ENCODE results near the gene FLT4. TPM values are rescaled to one million over a fixed set of nuclear protein-coding genes. Genes with fewer than 3 reads are reported as not detected.

The FLT4 gene
- total RNA-seq, 6 experiments from 2014 or later: not detected

- H3K9me3 Mint-ChIP-seq: peaks cover 18% of the 10 kb centered on the region
- no peak overlapping the region for H3K27ac Mint-ChIP-seq
- TF ChIP-seq CTCF (IDR thresholded peaks at IDR 0.05): no peak
- H3K27me3 Mint-ChIP-seq (ENCODE audit: insufficient read depth): peaks cover 1% of the 10 kb centered on the region
- H3K36me3 Mint-ChIP-seq (ENCODE audit: low read depth): no peaks in the 10 kb centered on the region; the same call in 1 of the 2 replicates
- H3K4me1 Mint-ChIP-seq (ENCODE audit: low read depth): no peaks in the 10 kb centered on the region; the same call in 1 of the 2 replicates
- no peak overlapping the region for H3K4me3 Mint-ChIP-seq
- no peak for DNase-seq
Measured at GRCh38 chr5:180632768-180633167, 16.6 kb downstream of the FLT4 start.

- Mint-ChIP-seq H3K4me1 (ENCODE audit: low read depth) (no peaks in the 10 kb centered on the region; the same call in 1 of the 2 replicates), H3K4me3 (no peak overlapping the region), H3K36me3 (ENCODE audit: low read depth) (no peaks in the 10 kb centered on the region; the same call in 1 of the 2 replicates), H3K27me3 (ENCODE audit: insufficient read depth) (peaks cover 1% of the 10 kb centered on the region), H3K9me3 (peaks cover 18% of the 10 kb centered on the region), H3K27ac (no peak overlapping the region)
- TF ChIP-seq CTCF (IDR thresholded peaks at IDR 0.05): no peak
- DNase-seq: no peak
Measured at GRCh38 chr5:180631549-180632383, 17.6 kb downstream of the FLT4 start.

- TF ChIP-seq CTCF (IDR thresholded peaks at IDR 0.05): no peak
- no peak for DNase-seq
- H3K27ac Mint-ChIP-seq: no peak overlapping the region
- no peaks in the 10 kb centered on the region; the same call in 1 of the 2 replicates for H3K36me3 Mint-ChIP-seq (ENCODE audit: low read depth)
- no peak overlapping the region for H3K4me3 Mint-ChIP-seq
- H3K27me3 Mint-ChIP-seq (ENCODE audit: insufficient read depth): peaks cover 2% of the 10 kb centered on the region
- H3K4me1 Mint-ChIP-seq (ENCODE audit: low read depth): no peaks in the 10 kb centered on the region
- peaks cover 13% of the 10 kb centered on the region for H3K9me3 Mint-ChIP-seq
Measured at GRCh38 chr5:180630426-180630825, 19.0 kb downstream of the FLT4 start.

GRCh38 chr5:180629831-180630382 lies 19.5 kb downstream of the FLT4 start:
- H3K4me1 Mint-ChIP-seq (ENCODE audit: low read depth): no peaks in the 10 kb centered on the region
- H3K36me3 Mint-ChIP-seq (ENCODE audit: low read depth): no peaks in the 10 kb centered on the region; the same call in 1 of the 2 replicates
- peaks cover 18% of the 10 kb centered on the region for H3K9me3 Mint-ChIP-seq
- TF ChIP-seq CTCF (IDR thresholded peaks at IDR 0.05): no peak
- H3K27me3 Mint-ChIP-seq (ENCODE audit: insufficient read depth): peaks cover 4% of the 10 kb centered on the region
- no peak for DNase-seq
- H3K27ac Mint-ChIP-seq: no peak overlapping the region
- H3K4me3 Mint-ChIP-seq: no peak overlapping the region

GRCh38 chr5:180628827-180629750 lies 20.3 kb downstream of the FLT4 start:
- DNase-seq: no peak
- no peak overlapping the region for H3K27ac Mint-ChIP-seq
- no peaks in the 10 kb centered on the region for H3K4me1 Mint-ChIP-seq (ENCODE audit: low read depth)
- H3K36me3 Mint-ChIP-seq (ENCODE audit: low read depth): no peaks in the 10 kb centered on the region; the same call in 1 of the 2 replicates
- no peak for TF ChIP-seq CTCF (IDR thresholded peaks at IDR 0.05)
- peaks cover 14% of the 10 kb centered on the region for H3K9me3 Mint-ChIP-seq
- H3K27me3 Mint-ChIP-seq (ENCODE audit: insufficient read depth): peaks cover 4% of the 10 kb centered on the region
- no peak overlapping the region for H3K4me3 Mint-ChIP-seq
